SJSA1 (cell line): ENCODE data around the gene PTK6. TPM values are rescaled to one million over a fixed set of nuclear protein-coding genes. Genes with fewer than 3 reads are reported as not detected.

Experiments used
- DNase-seq, 2 experiments: peaks; one replicate each; pipeline ENCODE4 v3.0.0-alpha.2; 2015 to 2020; ENCODE audit warnings: low spot score in 2 of 2, low read depth in 1 of 2
- H3K27ac ChIP-seq: fragments of 250-450 bp; sonication (Bioruptor Pico); 2 replicates; pipeline ENCODE4 v1.5.1; 2020; ENCODE audit warnings: mild to moderate bottlenecking, moderate library complexity
- H3K27me3 ChIP-seq: fragments of 250-450 bp; sonication (Bioruptor Pico); replicated peaks from 2 replicates; pipeline ENCODE4 v1.5.1; 2020; ENCODE audit warnings: mild to moderate bottlenecking, moderate library complexity
- H3K36me3 ChIP-seq: fragments of 250-450 bp; sonication (Bioruptor Pico); 2 replicates; pipeline ENCODE4 v1.5.1; 2020; ENCODE audit warnings: mild to moderate bottlenecking
- H3K4me1 ChIP-seq: fragments of 250-450 bp; sonication (Bioruptor Pico); replicated peaks from 2 replicates; pipeline ENCODE4 v1.6.1; 2021; ENCODE audit warnings: mild to moderate bottlenecking
- H3K4me3 ChIP-seq: fragments of 250-450 bp; sonication (Bioruptor Pico); 2 replicates; pipeline ENCODE4 v1.5.1; 2020; ENCODE audit warnings: mild to moderate bottlenecking
- H3K9me3 ChIP-seq: fragments of 250-450 bp; sonication (Bioruptor Pico); replicated peaks from 2 replicates; pipeline ENCODE4 v1.5.1; 2020; ENCODE audit warnings: mild to moderate bottlenecking
- total RNA-seq: library from RNA; depleted of rRNA; stranded (reverse); fragments of >200 nt; shearing (Covaris generic); gene quantifications from 2 replicates; pipeline ENCODE4 v1.2.3, GENCODE V29; 2014

Gene PTK6
- total RNA-seq, 1 experiment from 2014 or later = not detected

- H3K4me3 ChIP-seq = no peak overlapping the region
- no peak for DNase-seq
- no peaks in the 10 kb centered on the region for H3K36me3 ChIP-seq
- H3K9me3 ChIP-seq = no peaks in the 10 kb centered on the region; the same call in 1 of the 2 replicates
- H3K27ac ChIP-seq = no peak overlapping the region
- H3K27me3 ChIP-seq = peaks cover 29% of the 10 kb centered on the region
- H3K4me1 ChIP-seq = peaks cover 15% of the 10 kb centered on the region
Measured at GRCh38 chr20:63501818-63502670, 35.1 kb downstream of the PTK6 start.

- Histone ChIP-seq H3K9me3 (no peaks in the 10 kb centered on the region; the same call in 1 of the 2 replicates), H3K4me3 (no peak overlapping the region), H3K27me3 (peaks cover 29% of the 10 kb centered on the region), H3K27ac (no peak overlapping the region), H3K4me1 (peaks cover 20% of the 10 kb centered on the region), H3K36me3 (no peaks in the 10 kb centered on the region)
- DNase-seq = no peak
Measured at GRCh38 chr20:63500902-63501817, 36.0 kb downstream of the PTK6 start.

- DNase-seq = no peak
- Histone ChIP-seq H3K9me3 (no peaks in the 10 kb centered on the region; the same call in 1 of the 2 replicates), H3K4me1 (peaks cover 20% of the 10 kb centered on the region), H3K27me3 (peaks cover 29% of the 10 kb centered on the region), H3K27ac (no peak overlapping the region), H3K4me3 (no peak overlapping the region), H3K36me3 (no peaks in the 10 kb centered on the region)
Measured at GRCh38 chr20:63500151-63500901, 36.9 kb downstream of the PTK6 start.

GRCh38 chr20:63499338-63499969, 37.7 kb downstream of the PTK6 start:
- DNase-seq = no peak
- Histone ChIP-seq H3K4me1 (peaks cover 20% of the 10 kb centered on the region), H3K27me3 (peaks cover 29% of the 10 kb centered on the region), H3K27ac (no peak overlapping the region), H3K36me3 (no peaks in the 10 kb centered on the region), H3K4me3 (no peak overlapping the region), H3K9me3 (no peaks in the 10 kb centered on the region)

- no peaks in the 10 kb centered on the region for H3K36me3 ChIP-seq
- peaks cover 26% of the 10 kb centered on the region for H3K27me3 ChIP-seq
- no peak within 1 kb of the TSS for H3K27ac ChIP-seq
- peaks cover 20% of the 10 kb centered on the region for H3K4me1 ChIP-seq
- DNase-seq = no peak
- no peaks in the 10 kb centered on the region for H3K9me3 ChIP-seq
- H3K4me3 ChIP-seq = peak within 1 kb of the TSS; percentile 20; the same call in 1 of the 2 replicates
Measured at GRCh38 chr20:63498960-63499337, 38.2 kb downstream of the PTK6 start, which contains the start of gene EEF1A2. TSS of gene EEF1A2 (minus strand) at chr20:63499083. CDS start at chr20:63497763, 1,320 bp downstream.

- DNase-seq = peak; percentile 26 to 81
- peaks cover 20% of the 10 kb centered on the region for H3K4me1 ChIP-seq
- no peaks in the 10 kb centered on the region for H3K9me3 ChIP-seq
- peaks cover 22% of the 10 kb centered on the region for H3K27me3 ChIP-seq
- H3K4me3 ChIP-seq = peak overlapping the region; percentile 20; the same call in 1 of the 2 replicates
- H3K27ac ChIP-seq = no peak overlapping the region
- H3K36me3 ChIP-seq = no peaks in the 10 kb centered on the region
Measured at GRCh38 chr20:63497946-63498935, 38.9 kb downstream of the PTK6 start.

- no peaks in the 10 kb centered on the region for H3K36me3 ChIP-seq
- H3K27me3 ChIP-seq = peaks cover 20% of the 10 kb centered on the region
- H3K4me1 ChIP-seq = peaks cover 20% of the 10 kb centered on the region
- no peak for DNase-seq
- H3K9me3 ChIP-seq = no peaks in the 10 kb centered on the region
- H3K27ac ChIP-seq = no peak overlapping the region
- H3K4me3 ChIP-seq = no peak overlapping the region
Measured at GRCh38 chr20:63497138-63497945, 39.8 kb downstream of the PTK6 start.

GRCh38 chr20:63496596-63497120, 40.5 kb downstream of the PTK6 start:
- no peak overlapping the region for H3K4me3 ChIP-seq
- H3K4me1 ChIP-seq = peaks cover 20% of the 10 kb centered on the region
- peaks cover 20% of the 10 kb centered on the region for H3K27me3 ChIP-seq

GRCh38 chr20:63495741-63496595, 41.2 kb downstream of the PTK6 start:
- peak; percentile 60 to 71 for DNase-seq
- Histone ChIP-seq H3K9me3 (no peaks in the 10 kb centered on the region), H3K4me1 (peaks cover 20% of the 10 kb centered on the region), H3K27me3 (peaks cover 20% of the 10 kb centered on the region), H3K27ac (no peak overlapping the region), H3K36me3 (no peaks in the 10 kb centered on the region), H3K4me3 (no peak overlapping the region)

More at GRCh38 chr20:63496596-63497120, 40.5 kb downstream of the PTK6 start:
- Histone ChIP-seq H3K36me3 (no peaks in the 10 kb centered on the region), H3K9me3 (no peaks in the 10 kb centered on the region), H3K27ac (no peak overlapping the region)
- DNase-seq = no peak

- no peaks in the 10 kb centered on the region for H3K36me3 ChIP-seq
- H3K27ac ChIP-seq = no peak overlapping the region
- H3K4me3 ChIP-seq = no peak overlapping the region
- DNase-seq = no peak
- H3K27me3 ChIP-seq = peaks cover 20% of the 10 kb centered on the region
- no peaks in the 10 kb centered on the region for H3K9me3 ChIP-seq
- peaks cover 20% of the 10 kb centered on the region for H3K4me1 ChIP-seq
Measured at GRCh38 chr20:63495167-63495720, 41.9 kb downstream of the PTK6 start.
